AG09319 (cell line): Measurements from ENCODE around the gene CLEC18A.
A peak's percentile ranks its signal among the peaks of the same experiment; 100 is the strongest.

Experiments used
- DNase-seq: peaks from one replicate; pipeline ENCODE4 v3.0.0-alpha.2; 2010; ENCODE audit warnings: low read depth; ENCODE audit errors: extremely low read depth
- CTCF ChIP-seq: IDR thresholded peaks from 2 replicates; pipeline ENCODE4 v1.5.1; 2011; ENCODE audit warnings: low read depth, mild to moderate bottlenecking, inconsistent platforms, low read length, moderate library complexity

CLEC18A gene

GRCh38 chr16:69910964-69911363, 40.2 kb upstream of the CLEC18A start:
- no peak for TF ChIP-seq CTCF
- no peak for DNase-seq

- no peak for DNase-seq
- TF ChIP-seq CTCF, result no peak
Observed at GRCh38 chr16:69916462-69916861, 34.7 kb upstream of the CLEC18A start.

GRCh38 chr16:69917311-69917710, 33.8 kb upstream of the CLEC18A start:
- no peak for TF ChIP-seq CTCF
- no peak for DNase-seq

GRCh38 chr16:69917739-69918138, 33.4 kb upstream of the CLEC18A start:
- no peak for TF ChIP-seq CTCF
- peak; percentile 73 for DNase-seq

- TF ChIP-seq CTCF, result no peak
- DNase-seq, result no peak
Observed at GRCh38 chr16:69918241-69918640, 32.9 kb upstream of the CLEC18A start.

GRCh38 chr16:69921127-69921526, 30.0 kb upstream of the CLEC18A start:
- TF ChIP-seq CTCF, result no peak

GRCh38 chr16:69922200-69922599, 28.9 kb upstream of the CLEC18A start:
- DNase-seq, result no peak
- TF ChIP-seq CTCF, result no peak

More at GRCh38 chr16:69921127-69921526, 30.0 kb upstream of the CLEC18A start:
- DNase-seq, result no peak
